H54 (cell line): ENCODE measurements around the gene AGXT2.
A peak's percentile ranks its signal among the peaks of the same experiment; 100 is the strongest.

Experiments used
- DNase-seq: peaks from one replicate; pipeline ENCODE4 v3.0.0; 2011; ENCODE audit warnings: low spot score, mixed read lengths; ENCODE audit not compliant: insufficient read length
- FAIRE-seq: peaks from 3 replicates; lab custom pipeline; 2011; peaks lifted over from hg19 to GRCh38; lab: Jason Lieb, UNC
- POLR2A ChIP-seq: IDR thresholded peaks from 2 replicates; pipeline ENCODE4 v1.6.1; 2011; ENCODE audit warnings: low read depth, mild to moderate bottlenecking, low read length

The AGXT2 gene

GRCh38 chr5:35016174-35017051, 31.3 kb downstream of the AGXT2 start:
- FAIRE-seq (no peak), DNase-seq (no peak)
- TF ChIP-seq POLR2A = no peak

- TF ChIP-seq POLR2A = no peak
- no peak for DNase-seq
- FAIRE-seq = no peak
Measured at GRCh38 chr5:35015063-35015462, 32.7 kb downstream of the AGXT2 start.

- DNase-seq (no peak), FAIRE-seq (no peak)
- TF ChIP-seq POLR2A = no peak
Measured at GRCh38 chr5:35012796-35013195, 35.0 kb downstream of the AGXT2 start.

- no peak for DNase-seq
- no peak for FAIRE-seq
- TF ChIP-seq POLR2A = no peak
Measured at GRCh38 chr5:35012365-35012764, 35.4 kb downstream of the AGXT2 start.

GRCh38 chr5:35010676-35011075, 37.1 kb downstream of the AGXT2 start:
- FAIRE-seq (no peak), DNase-seq (no peak)
- no peak for TF ChIP-seq POLR2A

GRCh38 chr5:35009657-35010056, 38.1 kb downstream of the AGXT2 start:
- DNase-seq = no peak
- no peak for FAIRE-seq
- no peak for TF ChIP-seq POLR2A

- DNase-seq (no peak), FAIRE-seq (no peak)
- TF ChIP-seq POLR2A = no peak
Measured at GRCh38 chr5:35009019-35009418, 38.7 kb downstream of the AGXT2 start.

GRCh38 chr5:35004771-35005170, 43.0 kb downstream of the AGXT2 start:
- DNase-seq = no peak
- no peak for FAIRE-seq
- no peak for TF ChIP-seq POLR2A

GRCh38 chr5:35004200-35004599, 43.5 kb downstream of the AGXT2 start:
- DNase-seq (no peak), FAIRE-seq (no peak)
- no peak for TF ChIP-seq POLR2A

GRCh38 chr5:35003018-35003957, 44.5 kb downstream of the AGXT2 start:
- FAIRE-seq (peak; percentile 69), DNase-seq (peak; percentile 55)
- no peak for TF ChIP-seq POLR2A

GRCh38 chr5:35002459-35002858, 45.3 kb downstream of the AGXT2 start:
- FAIRE-seq = no peak
- no peak for DNase-seq
- TF ChIP-seq POLR2A = no peak

GRCh38 chr5:35001842-35002241, 45.9 kb downstream of the AGXT2 start:
- DNase-seq (no peak), FAIRE-seq (no peak)
- no peak for TF ChIP-seq POLR2A

- TF ChIP-seq POLR2A = no peak
- FAIRE-seq (no peak), DNase-seq (no peak)
Measured at GRCh38 chr5:34998058-34998789, 49.5 kb downstream of the AGXT2 start.
